ENCODE measurements around the gene LACTBL1. TPM values are rescaled to one million over a fixed set of nuclear protein-coding genes. Genes with fewer than 3 reads are reported as not detected.

LACTBL1 gene
- total RNA-seq, 1 experiment from 2014 or later, result not detected

DNA sequence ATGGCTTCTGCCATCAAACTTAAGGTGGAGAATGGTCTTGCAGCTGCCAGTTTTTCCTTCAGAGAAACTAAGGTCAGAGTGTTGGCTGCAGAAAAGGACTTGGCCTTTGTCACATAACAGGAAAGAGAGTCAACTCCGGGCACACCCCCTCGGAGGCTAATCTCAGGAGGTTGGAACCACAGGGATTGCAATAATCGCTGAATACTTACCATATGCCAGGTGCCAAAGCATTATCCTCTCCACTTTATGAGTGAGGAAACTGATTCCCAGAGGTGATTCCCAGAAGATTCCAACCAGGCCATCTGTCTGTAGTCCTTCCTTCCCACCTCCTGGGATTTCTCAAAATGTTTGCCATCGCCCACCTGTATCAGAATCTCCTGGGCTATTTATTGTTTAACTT lies 54.0 kb downstream of the LACTBL1 start:
- Histone ChIP-seq H2AK5ac (ENCODE audit: insufficient read length, low read length) (no peak overlapping the region), H3K27ac (ENCODE audit: insufficient read length, low read depth, low read length) (no peak overlapping the region), H3K27me3 (ENCODE audit: insufficient read depth, low read length) (no peaks in the 10 kb centered on the region), H3K79me1 (ENCODE audit: insufficient read depth, low read depth, low read length, poor library complexity, severe bottlenecking) (no peaks in the 10 kb centered on the region), H3K9me3 (ENCODE audit: control insufficient read depth, low read depth, low read length) (no peaks in the 10 kb centered on the region), H4K20me1 (ENCODE audit: control insufficient read depth, insufficient read depth, insufficient read length) (no peaks in the 10 kb centered on the region), H3K4me1 (ENCODE audit: insufficient read depth, low read length) (no peaks in the 10 kb centered on the region), H2BK5ac (ENCODE audit: insufficient read length, low read length) (no peak overlapping the region), H2BK15ac (ENCODE audit: low read depth, low read length) (no peak overlapping the region), H3K4me2 (ENCODE audit: insufficient read depth, insufficient read length, low read length) (no peak overlapping the region), H2BK12ac (ENCODE audit: insufficient read length, low read depth, low read length) (no peak overlapping the region), H2AFZ (ENCODE audit: low read length) (no peak overlapping the region), H4K8ac (replicated peaks; ENCODE audit: insufficient read length, low read depth, low read length) (no peak overlapping the region), H3K9ac (ENCODE audit: extremely low read depth, insufficient read length, low read length) (no peak overlapping the region), H2BK120ac (ENCODE audit: low read depth, low read length, poor library complexity, severe bottlenecking) (no peak overlapping the region), H4K91ac (ENCODE audit: insufficient read length, low read depth, low read length) (no peak overlapping the region), H3K14ac (ENCODE audit: insufficient read depth, low read length) (no peak overlapping the region), H3K56ac (ENCODE audit: insufficient read length, low read depth, low read length) (no peak overlapping the region), H2BK20ac (ENCODE audit: low read depth, low read length, poor library complexity, severe bottlenecking) (no peak overlapping the region), H3K4ac (ENCODE audit: low read depth, low read length) (no peak overlapping the region), H4K5ac (ENCODE audit: insufficient read length, low read depth, low read length) (no peak overlapping the region), H3K79me2 (ENCODE audit: insufficient read depth, low read length) (no peaks in the 10 kb centered on the region), H3K23ac (ENCODE audit: insufficient read length, low read depth, low read length) (no peak overlapping the region), H3K18ac (ENCODE audit: insufficient read length, low read depth, low read length) (no peak overlapping the region), H3K23me2 (ENCODE audit: insufficient read length, low read depth, low read length, poor library complexity, severe bottlenecking) (no peaks in the 10 kb centered on the region), H3T11ph (ENCODE audit: low read length) (no peak overlapping the region)
- H3K9me3 Mint-ChIP-seq, result no peaks in the 10 kb centered on the region
- WGBS (ENCODE audit: extremely low coverage, insufficient read length, low lambda C conversion rate), result no CpG with 5 or more reads among the region's 4 CpGs
- TF ChIP-seq, protein P1, sequence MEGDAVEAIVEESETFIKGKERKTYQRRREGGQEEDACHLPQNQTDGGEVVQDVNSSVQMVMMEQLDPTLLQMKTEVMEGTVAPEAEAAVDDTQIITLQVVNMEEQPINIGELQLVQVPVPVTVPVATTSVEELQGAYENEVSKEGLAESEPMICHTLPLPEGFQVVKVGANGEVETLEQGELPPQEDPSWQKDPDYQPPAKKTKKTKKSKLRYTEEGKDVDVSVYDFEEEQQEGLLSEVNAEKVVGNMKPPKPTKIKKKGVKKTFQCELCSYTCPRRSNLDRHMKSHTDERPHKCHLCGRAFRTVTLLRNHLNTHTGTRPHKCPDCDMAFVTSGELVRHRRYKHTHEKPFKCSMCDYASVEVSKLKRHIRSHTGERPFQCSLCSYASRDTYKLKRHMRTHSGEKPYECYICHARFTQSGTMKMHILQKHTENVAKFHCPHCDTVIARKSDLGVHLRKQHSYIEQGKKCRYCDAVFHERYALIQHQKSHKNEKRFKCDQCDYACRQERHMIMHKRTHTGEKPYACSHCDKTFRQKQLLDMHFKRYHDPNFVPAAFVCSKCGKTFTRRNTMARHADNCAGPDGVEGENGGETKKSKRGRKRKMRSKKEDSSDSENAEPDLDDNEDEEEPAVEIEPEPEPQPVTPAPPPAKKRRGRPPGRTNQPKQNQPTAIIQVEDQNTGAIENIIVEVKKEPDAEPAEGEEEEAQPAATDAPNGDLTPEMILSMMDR (conservative IDR thresholded peaks at IDR 0.05), result no peak
- no peak for DNase-seq
- no peak overlapping the region for H3K4me3 Mint-ChIP-seq
- no peaks in the 10 kb centered on the region; the same call in none of the 2 replicates for H3K27me3 Mint-ChIP-seq (ENCODE audit: low read depth)
- H3K36me3 Mint-ChIP-seq (ENCODE audit: insufficient read depth in 1 of 3, low read depth in 3 of 3), result no peaks in the 10 kb centered on the region
- peaks cover 12 to 18% of the 10 kb centered on the region in 2 experiments for H3K4me1 Mint-ChIP-seq
- H3K27ac Mint-ChIP-seq, result no peak overlapping the region; a peak in 1 of 7 replicates
